K562 (cell line): ENCODE data around the gene SLC38A8. TPM values are rescaled to one million over a fixed set of nuclear protein-coding genes. Genes with fewer than 3 reads are reported as not detected.

Experiments used
- ATF1 ChIP-seq, 2 experiments: fragments of 450-650 bp in 1 of 2; IDR thresholded peaks; 2 replicates each; pipeline ENCODE4 v1.6.1; 2016; ENCODE audit warnings: missing compliant biosample characterization in 1 of 2, missing genetic modification characterization in 1 of 2
- BCLAF1 ChIP-seq, 2 experiments: fragments of 450-650 bp in 1 of 2; IDR thresholded peaks; 2 replicates each; pipeline ENCODE4 v1.6.1; 2011 to 2017; ENCODE audit warnings: low read depth in 2 of 2, antibody characterized with exemption in 1 of 2, borderline replicate concordance in 1 of 2, low read length in 1 of 2, mild to moderate bottlenecking in 1 of 2, mixed read lengths in 1 of 2; ENCODE audit not compliant: control insufficient read depth in 1 of 2
- CBFA2T2 ChIP-seq: fragments of 450-650 bp; conservative IDR thresholded peaks from 2 replicates; pipeline ENCODE4 v1.6.1; 2017; ENCODE audit warnings: mild to moderate bottlenecking
- CBX5 ChIP-seq: IDR thresholded peaks from 2 replicates; pipeline ENCODE4 v1.6.1; 2014; ENCODE audit warnings: low read depth, borderline replicate concordance
- CC2D1A ChIP-seq: fragments of 450-650 bp; IDR thresholded peaks from 2 replicates; pipeline ENCODE4 v1.6.1; 2017; ENCODE audit warnings: mild to moderate bottlenecking
- CHD1 ChIP-seq: fragments of 200-600 bp; sonication (generic); IDR thresholded peaks from one replicate; pipeline ENCODE4 v1.6.1; 2012; ENCODE audit warnings: mild to moderate bottlenecking, moderate library complexity, low read length, inconsistent platforms
- EGR1 ChIP-seq: fragments of 450-650 bp; conservative IDR thresholded peaks from 2 replicates; pipeline ENCODE4 v1.6.1; 2017; ENCODE audit warnings: mild to moderate bottlenecking
- FOS ChIP-seq: IDR thresholded peaks from 3 replicates; pipeline ENCODE4 v1.6.1; 2011; ENCODE audit not compliant: insufficient read length; ENCODE audit errors: extremely low read depth
- FUS ChIP-seq: fragments of 200-400 bp; formaldehyde crosslinking; optimal IDR thresholded peaks from 2 replicates; pipeline ENCODE3; 2017; ENCODE audit warnings: low read depth, low read length
- HNRNPK ChIP-seq: fragments of 200-400 bp; formaldehyde crosslinking; IDR thresholded peaks from one replicate; pipeline ENCODE4 v1.6.1; 2018; ENCODE audit warnings: mild to moderate bottlenecking, low read depth, low read length; ENCODE audit not compliant: poor library complexity, severe bottlenecking
- HOXB6 ChIP-seq: fragments of 250-450 bp; sonication (Bioruptor Pico); IDR thresholded peaks from 2 replicates; pipeline ENCODE4 v1.5.1; 2022; ENCODE audit warnings: mild to moderate bottlenecking, borderline replicate concordance
- NCOA6 ChIP-seq: fragments of 450-650 bp; IDR thresholded peaks from 2 replicates; pipeline ENCODE4 v1.6.1; 2017; ENCODE audit warnings: mild to moderate bottlenecking
- NUFIP1 ChIP-seq: fragments of 450-650 bp; IDR thresholded peaks from 2 replicates; pipeline ENCODE4 v1.6.1; 2018; ENCODE audit not compliant: partially characterized antibody
- RFX7 ChIP-seq: fragments of 250-450 bp; sonication (Bioruptor Pico); IDR thresholded peaks from 2 replicates; pipeline ENCODE4 v1.5.1; 2021; ENCODE audit warnings: mild to moderate bottlenecking
- SRSF1 ChIP-seq: fragments of 200-400 bp; formaldehyde crosslinking; IDR thresholded peaks from 2 replicates; pipeline ENCODE4 v1.6.1; 2017; ENCODE audit warnings: mild to moderate bottlenecking, low read depth, low read length, moderate library complexity
- SUPT5H ChIP-seq: fragments of 450-650 bp; IDR thresholded peaks from 2 replicates; pipeline ENCODE4 v1.6.1; 2016
- ZSCAN29 ChIP-seq: fragments of 450-650 bp; IDR thresholded peaks from 2 replicates; pipeline ENCODE4 v1.6.1; 2017
- polyA plus RNA-seq, 8 experiments: library from polyadenylated mRNA; depleted of rRNA in 4 of 8; stranded (reverse) in 5 of 8; unstranded in 3 of 8; fragments of >200 nt; fragmentation: Nextera tagmentation in 2 of 8; fragmentation: Illumina TruSeq in 1 of 8; extraction: Ambion mirVana in 2 of 8; extraction: Trizol in 1 of 8; gene quantifications; 2 replicates each; pipeline versions ENCODE4 v1.2.1 to v1.2.3, GENCODE V29; 2011 to 2014; ENCODE audit warnings: inconsistent platforms in 1 of 8, missing spikeins in 1 of 8
- total RNA-seq, 7 experiments: library from RNA; depleted of rRNA in 6 of 7; stranded (reverse); fragments of >200 nt in 6 of 7; fragmentation: Illumina TruSeq in 2 of 7; extraction: Trizol in 2 of 7; gene quantifications; 2 replicates each; pipeline versions ENCODE4 v1.2.1 to v1.2.3, GENCODE V29; 2011 to 2021; ENCODE audit warnings: low replicate concordance in 1 of 7
- TF ChIP-seq, protein P1 (sequence below): fragments of 450-650 bp; formaldehyde crosslinking; IDR thresholded peaks from 2 replicates; pipeline ENCODE4 v1.4.0; 2020; ENCODE audit warnings: mild to moderate bottlenecking, moderate library complexity
- TF ChIP-seq, protein P2 (sequence below): fragments of 250-450 bp; sonication (Bioruptor Pico); IDR thresholded peaks from 2 replicates; pipeline ENCODE4 v1.8.0; 2021; ENCODE audit warnings: mild to moderate bottlenecking, moderate library complexity
- TF ChIP-seq, protein P3 (sequence below): fragments of 250-450 bp; sonication (Bioruptor Pico); IDR thresholded peaks from 2 replicates; pipeline ENCODE4 v1.5.0; 2021
- TF ChIP-seq, protein P4 (sequence below): fragments of 250-450 bp; sonication (Bioruptor Pico); IDR thresholded peaks from 2 replicates; pipeline ENCODE4 v1.4.0; 2020; ENCODE audit warnings: borderline replicate concordance

The SLC38A8 gene
- total and polyA plus RNA-seq, 9 of the 15 experiments (the other 6 are each of a cell fraction or from before 2014, with no cell fraction given), result 0.28 TPM; not detected in 8

GRCh38 chr16:83967838-83968305 is 74.7 kb downstream of the SLC38A8 start, which contains the start of gene NECAB2 (continued):
- TF ChIP-seq, protein P1, sequence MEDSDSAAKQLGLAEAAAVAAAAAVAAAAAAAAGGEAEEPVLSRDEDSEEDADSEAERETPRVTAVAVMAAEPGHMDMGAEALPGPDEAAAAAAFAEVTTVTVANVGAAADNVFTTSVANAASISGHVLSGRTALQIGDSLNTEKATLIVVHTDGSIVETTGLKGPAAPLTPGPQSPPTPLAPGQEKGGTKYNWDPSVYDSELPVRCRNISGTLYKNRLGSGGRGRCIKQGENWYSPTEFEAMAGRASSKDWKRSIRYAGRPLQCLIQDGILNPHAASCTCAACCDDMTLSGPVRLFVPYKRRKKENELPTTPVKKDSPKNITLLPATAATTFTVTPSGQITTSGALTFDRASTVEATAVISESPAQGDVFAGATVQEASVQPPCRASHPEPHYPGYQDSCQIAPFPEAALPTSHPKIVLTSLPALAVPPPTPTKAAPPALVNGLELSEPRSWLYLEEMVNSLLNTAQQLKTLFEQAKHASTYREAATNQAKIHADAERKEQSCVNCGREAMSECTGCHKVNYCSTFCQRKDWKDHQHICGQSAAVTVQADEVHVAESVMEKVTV, result peak; percentile 69
- TF ChIP-seq HOXB6 (no peak), NCOA6 (no peak), FOS (no peak), ATF1 (CRISPR knock-in tag; IDR thresholded peaks at IDR 0.05) (no peak), ATF1 (tag; IDR thresholded peaks at IDR 0.05) (no peak), CBX5 (no peak), CHD1 (no peak), ZSCAN29 (no peak), SRSF1 (no peak), CBFA2T2 (no peak), HNRNPK (no peak), CC2D1A (0 out of 2 replicates have a peak, but pooled peaks have one; percentile 28), RFX7 (CRISPR knock-in tag) (no peak), SUPT5H (peak; percentile 27; the same call in 1 of the 2 replicates), BCLAF1 (IDR thresholded peaks at IDR 0.05; ENCODE audit: borderline replicate concordance in 1 of 2, control insufficient read depth in 1 of 2, low read depth in 2 of 2, low read length in 1 of 2) (0 out of 4 replicates have a peak, but pooled peaks of 1 of the 2 experiments have one; percentile 43), NUFIP1 (no peak), EGR1 (peak; percentile 90), FUS (no peak)
- TF ChIP-seq, protein P2, sequence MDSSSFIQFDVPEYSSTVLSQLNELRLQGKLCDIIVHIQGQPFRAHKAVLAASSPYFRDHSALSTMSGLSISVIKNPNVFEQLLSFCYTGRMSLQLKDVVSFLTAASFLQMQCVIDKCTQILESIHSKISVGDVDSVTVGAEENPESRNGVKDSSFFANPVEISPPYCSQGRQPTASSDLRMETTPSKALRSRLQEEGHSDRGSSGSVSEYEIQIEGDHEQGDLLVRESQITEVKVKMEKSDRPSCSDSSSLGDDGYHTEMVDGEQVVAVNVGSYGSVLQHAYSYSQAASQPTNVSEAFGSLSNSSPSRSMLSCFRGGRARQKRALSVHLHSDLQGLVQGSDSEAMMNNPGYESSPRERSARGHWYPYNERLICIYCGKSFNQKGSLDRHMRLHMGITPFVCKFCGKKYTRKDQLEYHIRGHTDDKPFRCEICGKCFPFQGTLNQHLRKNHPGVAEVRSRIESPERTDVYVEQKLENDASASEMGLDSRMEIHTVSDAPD (CRISPR knock-in tag), result no peak
- TF ChIP-seq, protein P3, sequence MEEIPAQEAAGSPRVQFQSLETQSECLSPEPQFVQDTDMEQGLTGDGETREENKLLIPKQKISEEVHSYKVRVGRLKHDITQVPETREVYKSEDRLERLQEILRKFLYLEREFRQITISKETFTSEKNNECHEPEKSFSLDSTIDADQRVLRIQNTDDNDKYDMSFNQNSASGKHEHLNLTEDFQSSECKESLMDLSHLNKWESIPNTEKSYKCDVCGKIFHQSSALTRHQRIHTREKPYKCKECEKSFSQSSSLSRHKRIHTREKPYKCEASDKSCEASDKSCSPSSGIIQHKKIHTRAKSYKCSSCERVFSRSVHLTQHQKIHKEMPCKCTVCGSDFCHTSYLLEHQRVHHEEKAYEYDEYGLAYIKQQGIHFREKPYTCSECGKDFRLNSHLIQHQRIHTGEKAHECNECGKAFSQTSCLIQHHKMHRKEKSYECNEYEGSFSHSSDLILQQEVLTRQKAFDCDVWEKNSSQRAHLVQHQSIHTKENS, result no peak
- TF ChIP-seq, protein P4, sequence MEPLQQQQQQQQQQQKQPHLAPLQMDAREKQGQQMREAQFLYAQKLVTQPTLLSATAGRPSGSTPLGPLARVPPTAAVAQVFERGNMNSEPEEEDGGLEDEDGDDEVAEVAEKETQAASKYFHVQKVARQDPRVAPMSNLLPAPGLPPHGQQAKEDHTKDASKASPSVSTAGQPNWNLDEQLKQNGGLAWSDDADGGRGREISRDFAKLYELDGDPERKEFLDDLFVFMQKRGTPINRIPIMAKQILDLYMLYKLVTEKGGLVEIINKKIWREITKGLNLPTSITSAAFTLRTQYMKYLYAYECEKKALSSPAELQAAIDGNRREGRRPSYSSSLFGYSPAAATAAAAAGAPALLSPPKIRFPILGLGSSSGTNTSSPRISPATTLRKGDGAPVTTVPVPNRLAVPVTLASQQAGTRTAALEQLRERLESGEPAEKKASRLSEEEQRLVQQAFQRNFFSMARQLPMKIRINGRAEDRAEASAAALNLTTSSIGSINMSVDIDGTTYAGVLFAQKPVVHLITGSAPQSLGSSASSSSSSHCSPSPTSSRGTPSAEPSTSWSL (CRISPR knock-in tag), result no peak
